Thyroid gland (tissue), 4 donors: Measurements from ENCODE around the gene ST6GALNAC2. TPM values are rescaled to one million over a fixed set of nuclear protein-coding genes. Genes with fewer than 3 reads are reported as not detected.
"Not testable (repeated sequence)": the region's sequence is repeated elsewhere in the genome, so short reads cannot be mapped to it uniquely, and the experiment has no call there.

Experiments
- DNase-seq, 2 donors: peaks; one replicate each; pipeline ENCODE4 v3.0.0-alpha.2; 2019
- H3K27ac ChIP-seq, 3 donors: fragments of 200-600 bp; sonication (generic); 1 replicate in 2 of 3; 2 replicates in 1 of 3; pipeline ENCODE4 v1.5.1; 2016 to 2019; ENCODE audit warnings: mild to moderate bottlenecking in 1 of 3, moderate library complexity in 1 of 3
- H3K27me3 ChIP-seq: fragments of 200-600 bp; sonication (generic); one replicate; pipeline ENCODE4 v1.5.1; 2019
- H3K36me3 ChIP-seq, 2 donors: fragments of 200-600 bp; sonication (generic); one replicate each; pipeline ENCODE4 v1.5.1; 2016 to 2019
- H3K4me1 ChIP-seq, 2 donors: fragments of 200-600 bp; sonication (generic); one replicate each; pipeline ENCODE4 v1.5.1; 2017 to 2019
- H3K4me3 ChIP-seq, 3 donors: fragments of 200-600 bp; sonication (generic); replicated peaks in 1 of 3; 1 replicate in 2 of 3; 2 replicates in 1 of 3; pipeline ENCODE4 v1.5.1; 2016; ENCODE audit warnings: mild to moderate bottlenecking in 1 of 3
- H3K9me3 ChIP-seq: fragments of 200-600 bp; sonication (generic); one replicate; pipeline ENCODE4 v1.5.1; 2017
- CTCF ChIP-seq, 6 experiments: fragments of 200-600 bp in 3 of 6; fragments of 450-650 bp in 3 of 6; sonication (generic) in 3 of 6; IDR thresholded peaks; one replicate each; pipeline ENCODE4 v1.5.1; 2016 to 2019; ENCODE audit warnings: antibody characterized with exemption in 6 of 6, mild to moderate bottlenecking in 2 of 6, inconsistent platforms in 1 of 6, moderate library complexity in 1 of 6
- POLR2A ChIP-seq, 2 donors: fragments of 450-650 bp; IDR thresholded peaks; one replicate each; pipeline ENCODE4 v1.6.1; 2017; ENCODE audit warnings: antibody characterized with exemption in 2 of 2, mild to moderate bottlenecking in 2 of 2, moderate library complexity in 1 of 2
- WGBS, 2 donors: methylation state at CpG; one replicate each; pipeline ENCODE4 v1.1.5; 2017; 5-methylcytosine and 5-hydroxymethylcytosine counted together
- intact Hi-C: fragments of 100-400 bp; cut with DNase I; formaldehyde crosslinking; loops from one replicate; pipeline ENCODE4 v1.15.1; 2023
- total RNA-seq, 4 donors: library from RNA; depleted of rRNA; stranded (reverse); fragments of >200 nt; gene quantifications; one replicate each; pipeline ENCODE4 v1.2.3, GENCODE V29; 2016

ST6GALNAC2 gene
- total RNA-seq, 4 donors from 2014 or later = 32.7 to 65.4 (median 42.6) TPM

DNA sequence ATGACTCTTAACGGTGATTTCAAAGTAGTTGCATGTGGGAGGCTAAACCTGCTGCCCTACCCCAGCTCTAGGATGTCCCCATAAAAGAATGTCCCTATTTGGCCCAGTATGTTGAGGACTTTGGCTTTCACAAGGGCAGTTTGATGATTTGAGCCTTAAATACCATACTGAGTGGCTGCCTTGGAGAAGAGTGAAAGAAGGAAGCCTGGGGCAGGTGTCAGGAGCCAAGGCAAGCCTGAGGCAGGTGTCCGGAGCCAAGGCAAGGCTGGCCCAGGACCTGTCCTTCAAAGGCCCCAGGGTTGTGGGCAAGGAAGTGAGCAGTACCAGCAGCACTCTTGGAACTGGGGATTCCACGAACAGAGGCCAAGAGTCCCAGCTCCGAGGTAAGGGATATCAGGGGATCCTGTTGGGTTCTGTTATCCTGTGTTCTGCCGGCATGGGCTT lies 18.6 kb downstream of the ST6GALNAC2 start:
- H3K4me3 ChIP-seq = no peak overlapping the region
- whole genome bisulfite sequencing, 2 donors = 67 to 69% methylated on average over 5 of the region's 5 CpGs
- no peak for DNase-seq
- no peaks in the 10 kb centered on the region for H3K9me3 ChIP-seq
- peak overlapping the region; percentile 81 to 95 (median 92) for H3K27ac ChIP-seq
- intact Hi-C loops = no loop called here
- no peaks in the 10 kb centered on the region for H3K27me3 ChIP-seq
- H3K36me3 ChIP-seq = peaks cover 0 to 7% of the 10 kb centered on the region in 2 donors
- TF ChIP-seq CTCF (IDR thresholded peaks at IDR 0.05) = no peak
- no peak for TF ChIP-seq POLR2A (IDR thresholded peaks at IDR 0.05)
- peaks cover 58 to 62% of the 10 kb centered on the region in 2 donors for H3K4me1 ChIP-seq

GRCh38 chr17:76566613-76566943 lies 19.1 kb downstream of the ST6GALNAC2 start:
- intact Hi-C loops = no loop called here
- 80 to 85% methylated on average over 3 of the region's 3 CpGs for WGBS, 2 donors

DNA sequence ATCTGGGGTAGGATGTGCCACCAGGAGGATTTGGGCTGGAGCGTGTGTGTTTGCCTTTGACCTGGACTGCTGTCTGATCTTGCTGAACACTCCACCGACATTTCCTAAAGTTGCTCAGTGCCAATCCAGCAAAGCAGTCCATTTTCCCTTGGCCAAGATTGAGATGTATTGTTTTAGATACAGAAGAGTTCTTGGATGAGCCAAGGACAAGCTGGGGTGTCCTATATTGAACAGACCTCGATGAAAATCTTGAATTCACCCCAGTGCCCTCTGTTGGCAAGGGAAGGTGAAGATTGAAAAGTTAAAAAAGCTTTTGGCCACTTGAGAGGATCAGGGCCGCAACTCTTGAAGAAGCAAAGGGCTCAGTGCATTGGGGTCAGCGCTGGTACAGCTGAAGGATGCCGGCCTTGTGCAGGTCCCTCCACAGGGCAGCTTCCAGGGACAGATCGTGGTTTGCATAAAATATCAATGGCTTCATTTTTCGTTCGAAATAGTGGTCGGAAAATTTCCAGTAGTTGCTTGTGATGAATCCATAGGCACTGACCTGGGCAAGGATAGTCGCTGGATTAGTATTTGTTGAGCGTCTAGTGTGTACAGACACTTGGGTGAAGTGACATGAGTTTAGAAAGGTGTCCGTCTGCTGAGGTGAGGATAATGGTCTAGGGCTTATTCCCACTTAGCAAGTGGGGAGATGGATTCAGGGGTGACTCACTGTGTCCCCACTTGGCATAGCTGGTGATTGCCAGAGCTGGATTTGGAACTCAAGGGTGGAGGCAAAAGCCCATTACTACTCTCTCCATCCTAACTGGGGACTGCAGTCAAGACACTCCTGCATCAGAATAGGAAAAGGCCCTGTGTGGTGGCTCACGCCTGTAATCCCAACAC lies 19.7 kb downstream of the ST6GALNAC2 start:
- Histone ChIP-seq H3K27ac (peak overlapping the region in 1 of 3 donors; percentile 92), H3K9me3 (no peaks in the 10 kb centered on the region), H3K27me3 (no peaks in the 10 kb centered on the region), H3K4me3 (no peak overlapping the region), H3K36me3 (peaks cover 0 to 13% of the 10 kb centered on the region in 2 donors), H3K4me1 (peaks cover 52 to 59% of the 10 kb centered on the region in 2 donors)
- 74 to 76% methylated on average over 14 of the region's 14 CpGs for WGBS, 2 donors
- TF ChIP-seq CTCF (IDR thresholded peaks at IDR 0.05) (no peak), POLR2A (IDR thresholded peaks at IDR 0.05) (no peak)
- intact Hi-C loops = no loop called here
- DNase-seq = no peak

More at GRCh38 chr17:76566613-76566943, 19.1 kb downstream of the ST6GALNAC2 start:
- no peaks in the 10 kb centered on the region for H3K9me3 ChIP-seq
- no peak for DNase-seq
- no peak overlapping the region for H3K4me3 ChIP-seq
- peak overlapping the region; percentile 81 to 95 (median 92) for H3K27ac ChIP-seq
- H3K4me1 ChIP-seq = peaks cover 58% of the 10 kb centered on the region in 2 donors
- TF ChIP-seq POLR2A (IDR thresholded peaks at IDR 0.05) (no peak), CTCF (IDR thresholded peaks at IDR 0.05) (no peak)
- H3K27me3 ChIP-seq = no peaks in the 10 kb centered on the region
- peaks cover 0 to 10% of the 10 kb centered on the region in 2 donors for H3K36me3 ChIP-seq

DNA sequence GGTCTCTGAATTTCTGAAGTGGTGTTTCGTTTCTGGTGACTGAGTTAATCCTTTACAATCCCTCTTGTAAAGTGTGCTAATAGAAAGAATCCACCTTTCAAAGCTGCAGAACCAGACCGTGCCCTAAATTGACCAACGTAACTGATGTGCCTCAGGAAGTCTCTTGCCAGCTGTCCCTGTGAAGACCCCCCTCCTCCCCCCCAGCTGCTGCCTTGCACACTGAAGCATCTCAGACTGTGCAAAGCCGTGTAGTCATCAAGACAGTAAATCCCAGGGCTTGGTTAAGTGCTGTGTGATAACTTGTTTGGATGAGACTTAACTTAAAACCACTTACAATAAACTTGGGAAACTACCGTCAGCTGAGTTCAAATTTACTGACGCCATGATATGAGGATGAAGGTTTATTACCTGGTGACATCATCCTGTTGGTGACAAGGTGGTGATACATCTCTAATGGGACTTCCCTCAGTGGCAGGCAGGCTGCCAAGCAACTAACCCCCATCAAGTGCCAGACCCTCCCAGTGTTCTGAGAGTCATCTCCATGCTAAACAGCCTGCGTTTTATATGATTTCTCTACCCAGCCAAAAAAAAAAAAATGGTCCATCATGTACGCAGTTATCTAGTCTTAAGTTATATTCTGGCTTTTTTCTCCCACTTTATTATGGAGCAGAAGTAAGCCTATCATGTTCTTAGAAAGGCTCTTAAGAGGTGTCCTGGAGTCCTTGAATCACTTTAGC lies 20.5 kb downstream of the ST6GALNAC2 start:
- H3K4me1 ChIP-seq = peaks cover 44 to 58% of the 10 kb centered on the region in 2 donors
- intact Hi-C loops, H3K9me3 ChIP-seq, H3K27ac ChIP-seq, H3K4me3 ChIP-seq, DNase-seq, H3K27me3 ChIP-seq: not testable (repeated sequence)
- WGBS, 2 donors = 54 to 72% methylated on average over 7 of the region's 8 CpGs
- peaks cover 0 to 13% of the 10 kb centered on the region in 2 donors for H3K36me3 ChIP-seq

GRCh38 chr17:76563359-76563758 lies 22.3 kb downstream of the ST6GALNAC2 start:
- H3K36me3 ChIP-seq = peaks cover 0 to 13% of the 10 kb centered on the region in 2 donors
- peaks cover 41 to 64% of the 10 kb centered on the region in 2 donors for H3K4me1 ChIP-seq
- H3K27me3 ChIP-seq, H3K9me3 ChIP-seq, H3K4me3 ChIP-seq, DNase-seq, H3K27ac ChIP-seq, intact Hi-C loops: not testable (repeated sequence)
- WGBS, 2 donors = 85 to 87% methylated on average over 2 of the region's 2 CpGs
